Tibial nerve (tissue), 4 donors: ENCODE results near the gene YOD1.

Experiments used
- EP300 ChIP-seq, 2 donors: sonication (generic); formaldehyde crosslinking; IDR thresholded peaks; one replicate each; pipeline ENCODE4 v1.6.1; 2017; ENCODE audit warnings: antibody characterized with exemption in 2 of 2, mild to moderate bottlenecking in 1 of 2
- POLR2A ChIP-seq, 2 donors: fragments of 450-650 bp; IDR thresholded peaks; one replicate each; pipeline ENCODE4 v1.6.1; 2017; ENCODE audit warnings: antibody characterized with exemption in 2 of 2, mild to moderate bottlenecking in 2 of 2, moderate library complexity in 2 of 2
- TF ChIP-seq, protein P1 (sequence below), 5 experiments: fragments of 200-600 bp in 3 of 5; fragments of 450-650 bp in 2 of 5; sonication (generic) in 3 of 5; IDR thresholded peaks; one replicate each; pipeline ENCODE4 v1.5.1; 2016 to 2019; ENCODE audit warnings: antibody characterized with exemption in 5 of 5, mild to moderate bottlenecking in 3 of 5, moderate library complexity in 2 of 5

DNA sequence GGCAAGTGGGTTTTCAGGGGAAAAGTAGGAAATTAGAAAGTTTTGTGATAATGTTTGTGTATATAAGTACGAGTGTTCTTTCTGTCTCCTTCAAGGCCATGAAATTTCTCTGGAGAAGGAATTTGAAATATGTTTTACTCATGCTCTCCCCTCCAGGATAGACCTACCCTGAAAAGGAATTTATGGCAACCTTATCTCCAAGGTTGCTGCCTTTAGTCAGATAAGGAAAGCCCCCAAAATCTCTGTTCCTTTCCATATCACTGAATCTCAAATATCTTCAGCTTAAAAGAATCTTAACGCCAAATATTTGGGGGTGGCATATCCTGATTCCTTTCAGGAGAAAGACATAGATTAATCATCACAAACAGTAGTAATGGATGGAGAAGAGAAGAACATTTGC lies 37.2 kb upstream of the YOD1 start:
- TF ChIP-seq, protein P1, sequence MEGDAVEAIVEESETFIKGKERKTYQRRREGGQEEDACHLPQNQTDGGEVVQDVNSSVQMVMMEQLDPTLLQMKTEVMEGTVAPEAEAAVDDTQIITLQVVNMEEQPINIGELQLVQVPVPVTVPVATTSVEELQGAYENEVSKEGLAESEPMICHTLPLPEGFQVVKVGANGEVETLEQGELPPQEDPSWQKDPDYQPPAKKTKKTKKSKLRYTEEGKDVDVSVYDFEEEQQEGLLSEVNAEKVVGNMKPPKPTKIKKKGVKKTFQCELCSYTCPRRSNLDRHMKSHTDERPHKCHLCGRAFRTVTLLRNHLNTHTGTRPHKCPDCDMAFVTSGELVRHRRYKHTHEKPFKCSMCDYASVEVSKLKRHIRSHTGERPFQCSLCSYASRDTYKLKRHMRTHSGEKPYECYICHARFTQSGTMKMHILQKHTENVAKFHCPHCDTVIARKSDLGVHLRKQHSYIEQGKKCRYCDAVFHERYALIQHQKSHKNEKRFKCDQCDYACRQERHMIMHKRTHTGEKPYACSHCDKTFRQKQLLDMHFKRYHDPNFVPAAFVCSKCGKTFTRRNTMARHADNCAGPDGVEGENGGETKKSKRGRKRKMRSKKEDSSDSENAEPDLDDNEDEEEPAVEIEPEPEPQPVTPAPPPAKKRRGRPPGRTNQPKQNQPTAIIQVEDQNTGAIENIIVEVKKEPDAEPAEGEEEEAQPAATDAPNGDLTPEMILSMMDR (IDR thresholded peaks at IDR 0.05) = no peak
- TF ChIP-seq EP300 (IDR thresholded peaks at IDR 0.05) (no peak), POLR2A (IDR thresholded peaks at IDR 0.05) (no peak)
